Nephron (organoid): Measurements from ENCODE around the gene ASCL5.

Experiments
- H3K27ac Mint-ChIP-seq, 3 experiments: 2 replicates each; pipeline ENCODE4 v1.8.0; 2020; ENCODE audit warnings: mixed read lengths in 3 of 3, mild to moderate bottlenecking in 2 of 3, moderate library complexity in 1 of 3
- H3K27me3 Mint-ChIP-seq: 2 replicates; pipeline ENCODE4 v1.8.0; 2021; ENCODE audit warnings: low read depth, mild to moderate bottlenecking, moderate library complexity, mixed read lengths
- H3K36me3 Mint-ChIP-seq: 2 replicates; pipeline ENCODE4 v1.8.0; 2020; ENCODE audit warnings: low read depth, mixed read lengths
- H3K4me1 Mint-ChIP-seq: 2 replicates; pipeline ENCODE4 v1.8.0; 2020; ENCODE audit warnings: mixed read lengths
- H3K4me3 Mint-ChIP-seq, 3 experiments: 2 replicates each; pipeline ENCODE4 v1.8.0; 2020; ENCODE audit warnings: mild to moderate bottlenecking in 3 of 3, mixed read lengths in 3 of 3, moderate library complexity in 2 of 3
- H3K9me3 Mint-ChIP-seq: 2 replicates; pipeline ENCODE4 v1.8.0; 2020; ENCODE audit warnings: mixed read lengths
- CTCF ChIP-seq, 3 experiments: fragments of 200-600 bp; sonication (generic); IDR thresholded peaks; one replicate each; pipeline ENCODE4 v1.5.0; 2021; ENCODE audit warnings: antibody characterized with exemption in 3 of 3; ENCODE audit not compliant: unreplicated experiment in 3 of 3

Gene ASCL5

GRCh38 chr1:201072922-201073321 is 54.1 kb downstream of the ASCL5 start:
- peaks cover 5% of the 10 kb centered on the region for H3K4me1 Mint-ChIP-seq
- no peak overlapping the region for H3K4me3 Mint-ChIP-seq
- no peaks in the 10 kb centered on the region for H3K36me3 Mint-ChIP-seq

GRCh38 chr1:201072149-201072548 is 54.8 kb downstream of the ASCL5 start:
- Mint-ChIP-seq H3K36me3 (no peaks in the 10 kb centered on the region), H3K9me3 (no peaks in the 10 kb centered on the region), H3K27me3 (peaks cover 6% of the 10 kb centered on the region), H3K4me1 (peaks cover 10% of the 10 kb centered on the region), H3K4me3 (no peak overlapping the region), H3K27ac (no peak overlapping the region)
- TF ChIP-seq CTCF (IDR thresholded peaks at IDR 0.05; ENCODE audit: unreplicated experiment in 3 of 3) = no peak

More at GRCh38 chr1:201072922-201073321, 54.1 kb downstream of the ASCL5 start:
- no peak for TF ChIP-seq CTCF (IDR thresholded peaks at IDR 0.05; ENCODE audit: unreplicated experiment in 3 of 3)
- H3K27ac Mint-ChIP-seq = peak overlapping the region in 1 of 3 experiments; percentile 15
- no peaks in the 10 kb centered on the region for H3K9me3 Mint-ChIP-seq
- peaks cover 6% of the 10 kb centered on the region for H3K27me3 Mint-ChIP-seq

DNA sequence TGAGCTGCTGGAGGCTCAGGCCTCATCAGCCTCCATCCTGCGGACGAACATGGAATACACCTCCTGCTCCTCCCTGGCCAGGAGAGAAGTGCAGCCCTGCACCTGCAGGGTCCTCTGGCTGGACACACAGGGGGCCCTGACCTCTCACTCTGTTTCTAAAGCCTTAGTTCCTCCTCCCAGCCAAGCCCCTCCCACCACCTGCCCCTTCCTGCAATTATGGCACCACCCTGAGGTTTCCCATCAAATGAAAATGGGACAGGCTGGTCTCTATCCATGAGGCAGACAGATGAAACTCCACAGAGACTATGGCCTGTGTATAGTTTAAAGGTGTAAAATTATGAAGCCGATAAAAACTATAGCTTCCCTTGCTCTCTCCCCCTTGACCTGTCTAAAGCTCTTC is 57.3 kb downstream of the ASCL5 start:
- TF ChIP-seq CTCF (IDR thresholded peaks at IDR 0.05; ENCODE audit: unreplicated experiment in 3 of 3) = no peak
- no peaks in the 10 kb centered on the region for H3K36me3 Mint-ChIP-seq
- peaks cover 11% of the 10 kb centered on the region for H3K4me1 Mint-ChIP-seq
- H3K27me3 Mint-ChIP-seq = peaks cover 6% of the 10 kb centered on the region
- no peak overlapping the region for H3K4me3 Mint-ChIP-seq
- no peak overlapping the region for H3K27ac Mint-ChIP-seq
- no peaks in the 10 kb centered on the region for H3K9me3 Mint-ChIP-seq

- H3K27ac Mint-ChIP-seq = no peak overlapping the region
- peaks cover 11% of the 10 kb centered on the region for H3K4me1 Mint-ChIP-seq
- peaks cover 6% of the 10 kb centered on the region for H3K27me3 Mint-ChIP-seq
- no peaks in the 10 kb centered on the region for H3K36me3 Mint-ChIP-seq
- H3K9me3 Mint-ChIP-seq = no peaks in the 10 kb centered on the region
- no peak for TF ChIP-seq CTCF (IDR thresholded peaks at IDR 0.05; ENCODE audit: unreplicated experiment in 3 of 3)
- H3K4me3 Mint-ChIP-seq = no peak overlapping the region
These were observed 58.0 kb downstream of the ASCL5 start for GRCh38 chr1:201068976-201069375.

DNA sequence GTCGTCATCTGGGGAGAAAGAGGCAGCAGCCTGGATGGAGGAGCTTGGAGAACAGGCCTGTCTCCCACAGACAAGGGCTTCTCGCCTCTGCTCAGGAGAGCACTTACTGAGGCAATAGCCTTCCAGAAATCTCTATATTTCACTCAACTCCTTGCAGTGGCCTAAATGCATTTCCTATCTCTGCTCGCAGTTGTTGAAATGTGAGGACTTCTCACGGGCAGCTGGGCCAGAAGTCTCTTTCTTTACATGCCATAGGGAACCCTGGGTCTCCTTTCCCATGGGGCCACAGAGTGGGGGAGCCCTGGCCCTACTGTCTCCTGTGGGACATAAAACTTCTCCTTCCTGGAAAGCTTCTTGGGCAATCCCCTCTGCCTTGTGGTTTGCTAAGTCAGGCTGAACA is 60.0 kb downstream of the ASCL5 start:
- Mint-ChIP-seq H3K36me3 (no peaks in the 10 kb centered on the region), H3K27me3 (peaks cover 6% of the 10 kb centered on the region), H3K27ac (no peak overlapping the region), H3K4me1 (peaks cover 11% of the 10 kb centered on the region), H3K4me3 (no peak overlapping the region), H3K9me3 (no peaks in the 10 kb centered on the region)
- TF ChIP-seq CTCF (IDR thresholded peaks at IDR 0.05; ENCODE audit: unreplicated experiment in 3 of 3) = no peak

DNA sequence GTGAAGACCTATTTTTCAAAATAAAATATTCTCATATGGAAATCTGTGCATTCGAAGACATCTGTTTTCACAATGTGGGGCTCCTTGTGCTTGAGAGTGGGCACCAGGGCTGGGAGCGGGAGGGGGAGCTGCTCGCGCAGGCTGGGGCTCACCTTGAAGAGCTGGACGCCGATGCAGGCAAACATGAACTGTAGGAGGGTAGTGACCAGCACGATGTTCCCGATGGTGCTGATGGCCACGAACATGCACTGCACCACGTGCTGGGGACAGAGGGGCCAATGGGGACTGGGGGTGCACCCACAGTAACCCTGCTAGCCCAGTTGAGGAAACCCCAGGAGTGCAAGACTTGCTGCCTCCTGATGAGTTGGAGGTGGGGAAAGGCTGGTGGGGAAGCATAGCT is 61.3 kb downstream of the ASCL5 start:
- H3K36me3 Mint-ChIP-seq = no peaks in the 10 kb centered on the region
- no peaks in the 10 kb centered on the region for H3K9me3 Mint-ChIP-seq
- H3K27me3 Mint-ChIP-seq = peaks cover 6% of the 10 kb centered on the region
- peaks cover 6% of the 10 kb centered on the region for H3K4me1 Mint-ChIP-seq
- no peak for TF ChIP-seq CTCF (IDR thresholded peaks at IDR 0.05; ENCODE audit: unreplicated experiment in 3 of 3)
- no peak overlapping the region for H3K4me3 Mint-ChIP-seq
- H3K27ac Mint-ChIP-seq = no peak overlapping the region
